H9 (cell line): ENCODE data around the gene HVCN1. TPM values are rescaled to one million over a fixed set of nuclear protein-coding genes. Genes with fewer than 3 reads are reported as not detected.

Source experiments
- DNase-seq: peaks from one replicate; pipeline ENCODE4 v3.0.0-alpha.2; 2017
- H2AFZ ChIP-seq: one replicate; pipeline ENCODE4 v1.6.1; 2013; ENCODE audit warnings: mild to moderate bottlenecking, low read length, control low read depth, moderate library complexity
- H2AK5ac ChIP-seq: 2 replicates; pipeline ENCODE4 v1.6.1; 2013; ENCODE audit warnings: low read length, control low read depth, mixed read lengths; ENCODE audit not compliant: insufficient read length
- H2BK120ac ChIP-seq: one replicate; pipeline ENCODE4 v1.6.1; 2013; ENCODE audit warnings: low read depth, mild to moderate bottlenecking, low read length, control low read depth, inconsistent platforms; ENCODE audit not compliant: poor library complexity, severe bottlenecking
- H2BK12ac ChIP-seq: 2 replicates; pipeline ENCODE4 v1.6.1; 2013; ENCODE audit warnings: low read length, control low read depth, mixed read lengths, low read depth; ENCODE audit not compliant: insufficient read length
- H2BK15ac ChIP-seq: 2 replicates; pipeline ENCODE4 v1.6.1; 2013; ENCODE audit warnings: low read depth, low read length, control low read depth
- H2BK20ac ChIP-seq: one replicate; pipeline ENCODE4 v1.6.1; 2013; ENCODE audit warnings: low read depth, mild to moderate bottlenecking, low read length, control low read depth, inconsistent platforms; ENCODE audit not compliant: poor library complexity, severe bottlenecking
- H2BK5ac ChIP-seq: 2 replicates; pipeline ENCODE4 v1.6.1; 2013; ENCODE audit warnings: low read length, control low read depth, mixed read lengths; ENCODE audit not compliant: insufficient read length
- H3K14ac ChIP-seq: 2 replicates; pipeline ENCODE4 v1.6.1; 2013; ENCODE audit warnings: low read length, control low read depth; ENCODE audit not compliant: insufficient read depth
- H3K18ac ChIP-seq: 2 replicates; pipeline ENCODE4 v1.6.1; 2013; ENCODE audit warnings: low read depth, mild to moderate bottlenecking, mixed read lengths, low read length, control low read depth; ENCODE audit not compliant: insufficient read length
- H3K23ac ChIP-seq: 2 replicates; pipeline ENCODE4 v1.6.1; 2013; ENCODE audit warnings: low read length, control low read depth, mixed read lengths, low read depth; ENCODE audit not compliant: insufficient read length
- H3K23me2 ChIP-seq: 2 replicates; pipeline ENCODE4 v1.6.1; 2013; ENCODE audit warnings: low read depth, mild to moderate bottlenecking, mixed read lengths, low read length, control low read depth; ENCODE audit not compliant: insufficient read length, poor library complexity, severe bottlenecking
- H3K27ac ChIP-seq: 2 replicates; pipeline ENCODE4 v1.5.1; 2013; ENCODE audit warnings: low read length, control low read depth, mixed read lengths, low read depth; ENCODE audit not compliant: insufficient read length
- H3K27me3 ChIP-seq: 2 replicates; pipeline ENCODE4 v1.6.1; 2013; ENCODE audit warnings: low read length, control low read depth, inconsistent platforms; ENCODE audit not compliant: insufficient read depth
- H3K4ac ChIP-seq: 2 replicates; pipeline ENCODE4 v1.6.1; 2013; ENCODE audit warnings: low read depth, mild to moderate bottlenecking, control low read depth, inconsistent platforms, low read length, moderate library complexity
- H3K4me1 ChIP-seq: 2 replicates; pipeline ENCODE4 v1.6.1; 2013; ENCODE audit warnings: low read length, control low read depth, inconsistent platforms; ENCODE audit not compliant: insufficient read depth
- H3K4me2 ChIP-seq: 2 replicates; pipeline ENCODE4 v1.6.1; 2013; ENCODE audit warnings: low read length, control low read depth, mixed read lengths; ENCODE audit not compliant: insufficient read length, insufficient read depth
- H3K56ac ChIP-seq: 2 replicates; pipeline ENCODE4 v1.6.1; 2013; ENCODE audit warnings: low read depth, mild to moderate bottlenecking, mixed read lengths, low read length, control low read depth; ENCODE audit not compliant: insufficient read length
- H3K79me1 ChIP-seq: 2 replicates; pipeline ENCODE4 v1.6.1; 2013; ENCODE audit warnings: low read depth, mild to moderate bottlenecking, moderate library complexity, low read length, control low read depth, inconsistent platforms; ENCODE audit not compliant: insufficient read depth, poor library complexity, severe bottlenecking
- H3K79me2 ChIP-seq: 2 replicates; pipeline ENCODE4 v1.6.1; 2013; ENCODE audit warnings: low read length, control low read depth, inconsistent platforms; ENCODE audit not compliant: insufficient read depth
- H3K9ac ChIP-seq: 2 replicates; pipeline ENCODE4 v1.6.1; 2013; ENCODE audit warnings: low read length, control low read depth, mixed read lengths; ENCODE audit not compliant: insufficient read length; ENCODE audit errors: extremely low read depth
- H3K9me3 ChIP-seq: one replicate; pipeline ENCODE4 v1.6.1; 2013; ENCODE audit warnings: low read depth, low read length, inconsistent platforms; ENCODE audit not compliant: control insufficient read depth
- H3T11ph ChIP-seq: one replicate; pipeline ENCODE4 v1.6.1; 2013; ENCODE audit warnings: mild to moderate bottlenecking, low read length, control low read depth, inconsistent platforms
- H4K20me1 ChIP-seq: one replicate; pipeline ENCODE4 v1.6.1; 2013; ENCODE audit not compliant: control insufficient read depth, insufficient read length, insufficient read depth
- H4K5ac ChIP-seq: 2 replicates; pipeline ENCODE4 v1.6.1; 2013; ENCODE audit warnings: low read depth, mild to moderate bottlenecking, mixed read lengths, low read length, control low read depth; ENCODE audit not compliant: insufficient read length
- H4K8ac ChIP-seq: replicated peaks from 2 replicates; pipeline ENCODE4 v1.6.1; 2013; ENCODE audit warnings: low read length, control low read depth, mixed read lengths, low read depth; ENCODE audit not compliant: insufficient read length
- H4K91ac ChIP-seq: 2 replicates; pipeline ENCODE4 v1.6.1; 2013; ENCODE audit warnings: low read depth, mild to moderate bottlenecking, moderate library complexity, mixed read lengths, low read length, control low read depth; ENCODE audit not compliant: insufficient read length
- H3K27ac Mint-ChIP-seq, 3 experiments: 2 replicates in 2 of 3; 3 replicates in 1 of 3; pipeline ENCODE4 v1.8.0; 2020 to 2021; ENCODE audit warnings: mixed read lengths in 3 of 3, mild to moderate bottlenecking in 1 of 3, moderate library complexity in 1 of 3
- H3K27me3 Mint-ChIP-seq: 2 replicates; pipeline ENCODE4 v1.8.0; 2021; ENCODE audit warnings: low read depth, mild to moderate bottlenecking, moderate library complexity, mixed read lengths
- H3K36me3 Mint-ChIP-seq, 3 experiments: 2 replicates in 2 of 3; 3 replicates in 1 of 3; pipeline ENCODE4 v1.8.0; 2020 to 2021; ENCODE audit warnings: low read depth in 3 of 3, mixed read lengths in 3 of 3; ENCODE audit not compliant: insufficient read depth in 1 of 3
- H3K4me1 Mint-ChIP-seq, 2 experiments: 2 replicates each; pipeline ENCODE4 v1.8.0; 2020; ENCODE audit warnings: mixed read lengths in 2 of 2
- H3K4me3 Mint-ChIP-seq, 2 experiments: 2 replicates in 1 of 2; 3 replicates in 1 of 2; pipeline ENCODE4 v1.8.0; 2020 to 2021; ENCODE audit warnings: mild to moderate bottlenecking in 2 of 2, mixed read lengths in 2 of 2, moderate library complexity in 1 of 2
- H3K9me3 Mint-ChIP-seq, 2 experiments: 2 replicates in 1 of 2; 3 replicates in 1 of 2; pipeline ENCODE4 v1.8.0; 2020; ENCODE audit warnings: mild to moderate bottlenecking in 2 of 2, mixed read lengths in 2 of 2, moderate library complexity in 1 of 2
- CTCF ChIP-seq: fragments of 200-600 bp; sonication (generic); conservative IDR thresholded peaks from 3 replicates; pipeline ENCODE4 v1.8.0; 2021; ENCODE audit warnings: antibody characterized with exemption, mild to moderate bottlenecking
- WGBS: extraction: QIAGEN DNeasy Blood & Tissue Kit; methylation state at CpG from one replicate; pipeline ENCODE4 v1.1.7; 2013; ENCODE audit warnings: missing lambda C conversion rate, low lambda C conversion rate, mixed read lengths; ENCODE audit not compliant: insufficient read length; ENCODE audit errors: extremely low coverage; 5-methylcytosine and 5-hydroxymethylcytosine counted together
- total RNA-seq: library from RNA; stranded (reverse); gene quantifications from 2 replicates; pipeline ENCODE4 v1.2.1, GENCODE V29; 2021

HVCN1 gene
- total RNA-seq, 1 experiment from 2014 or later = 5.2 TPM

- no CpG with 5 or more reads among the region's 7 CpGs for WGBS
- Histone ChIP-seq H2BK20ac (no peak overlapping the region), H4K5ac (no peak overlapping the region), H3K9me3 (no peaks in the 10 kb centered on the region), H2AK5ac (no peak overlapping the region), H3K4me2 (no peak overlapping the region), H3K4me1 (0 out of 2 replicates have a peak, but pooled peaks cover 2% of the 10 kb centered on the region), H3K23me2 (no peaks in the 10 kb centered on the region), H3K79me1 (no peaks in the 10 kb centered on the region), H2BK12ac (no peak overlapping the region), H2AFZ (no peak overlapping the region), H4K8ac (no peak overlapping the region), H3K4ac (no peak overlapping the region), H3K9ac (no peak overlapping the region), H3K14ac (no peak overlapping the region), H2BK5ac (no peak overlapping the region), H3K79me2 (no peaks in the 10 kb centered on the region), H3K23ac (no peak overlapping the region), H3K27me3 (no peaks in the 10 kb centered on the region), H3K18ac (no peak overlapping the region), H2BK120ac (no peak overlapping the region), H3T11ph (no peak overlapping the region), H3K27ac (no peak overlapping the region), H2BK15ac (no peak overlapping the region), H4K91ac (no peak overlapping the region), H4K20me1 (no peaks in the 10 kb centered on the region), H3K56ac (no peak overlapping the region)
- Mint-ChIP-seq H3K4me1 (no peaks in the 10 kb centered on the region; a peak in 1 of 4 replicates), H3K36me3 (peaks cover 0 to 8% (median 6%) of the 10 kb centered on the region in 3 experiments; a peak in 3 of 7 replicates), H3K27ac (no peak overlapping the region), H3K4me3 (no peak overlapping the region), H3K27me3 (no peaks in the 10 kb centered on the region), H3K9me3 (no peaks in the 10 kb centered on the region)
- no peak for TF ChIP-seq CTCF
- no peak for DNase-seq
Observed at GRCh38 chr12:110647631-110648040, 41.3 kb downstream of the HVCN1 start.
